MCF 10A (cell line): ENCODE results near the gene NKAIN1. TPM values are rescaled to one million over a fixed set of nuclear protein-coding genes. Genes with fewer than 3 reads are reported as not detected.
A peak's percentile ranks its signal among the peaks of the same experiment; 100 is the strongest.

Experiments
- BruUV-seq: library from RNA; stranded (reverse); fragments of 400-500 nt; replicated peaks from 2 replicates; lab custom pipeline; 2021; lab: Mats Ljungman, UMichigan
- CTCF ChIA-PET: fragments of 300-600 bp; sonication (Branson Sonifier 250); formaldehyde crosslinking; extraction: SDS; loops from one replicate; lab custom pipeline; 2021; ENCODE audit warnings: antibody characterized with exemption, inconsistent platforms; lab: Yijun Ruan, JAX
- POLR2A ChIA-PET: fragments of 300-600, 350-650 bp; sonication (Branson Sonifier 250); formaldehyde crosslinking; extraction: SDS; loops from one replicate; lab custom pipeline; 2020; ENCODE audit warnings: antibody characterized with exemption, inconsistent platforms; lab: Yijun Ruan, JAX
- DNase-seq: peaks from one replicate; pipeline ENCODE4 v3.0.0-alpha.2; 2018; ENCODE audit not compliant: unreplicated experiment
- H3K27ac Mint-ChIP-seq: one replicate; pipeline ENCODE4 v1.8.0; 2022; ENCODE audit warnings: mild to moderate bottlenecking, low read depth, mixed read lengths; ENCODE audit not compliant: unreplicated experiment
- H3K27me3 Mint-ChIP-seq: one replicate; pipeline ENCODE4 v1.8.0; 2022; ENCODE audit warnings: mixed read lengths; ENCODE audit not compliant: insufficient read depth, unreplicated experiment
- H3K36me3 Mint-ChIP-seq: one replicate; pipeline ENCODE4 v1.8.0; 2022; ENCODE audit warnings: mild to moderate bottlenecking, moderate library complexity, mixed read lengths; ENCODE audit not compliant: insufficient read depth, unreplicated experiment
- H3K4me1 Mint-ChIP-seq: one replicate; pipeline ENCODE4 v1.8.0; 2022; ENCODE audit warnings: mixed read lengths; ENCODE audit not compliant: insufficient read depth, unreplicated experiment
- H3K4me3 Mint-ChIP-seq: one replicate; pipeline ENCODE4 v1.8.0; 2022; ENCODE audit warnings: mild to moderate bottlenecking, moderate library complexity, mixed read lengths; ENCODE audit not compliant: unreplicated experiment
- H3K9me3 Mint-ChIP-seq: one replicate; pipeline ENCODE4 v1.8.0; 2022; ENCODE audit warnings: mixed read lengths; ENCODE audit not compliant: unreplicated experiment
- CTCF ChIP-seq: fragments of 200-600 bp; IDR thresholded peaks from one replicate; pipeline ENCODE4 v1.8.0; 2022; ENCODE audit warnings: antibody characterized with exemption, mild to moderate bottlenecking; ENCODE audit not compliant: unreplicated experiment
- intact Hi-C: fragments of 100-400 bp; cut with micrococcal nuclease; formaldehyde crosslinking; loops from 2 replicates; pipeline ENCODE4 v1.14.1; 2022
- total RNA-seq: library from RNA; stranded (reverse); gene quantifications from 2 replicates; pipeline ENCODE4 v1.2.3, GENCODE V29; 2022

The NKAIN1 gene
- total RNA-seq, 1 experiment from 2014 or later, result not detected

GRCh38 chr1:31183126-31183525 lies 56.6 kb downstream of the NKAIN1 start:
- H3K27me3 Mint-ChIP-seq, result peaks cover 38% of the 10 kb centered on the region
- CTCF ChIA-PET, result interaction anchor here (0.6 to 6.9 kb wide), 34 partner anchors 9 to 1018 kb away, joined by 3 to 78 read pairs (median 4); partner anchors contain the start of genes SNRNP40 and ZCCHC17
- no peaks in the 10 kb centered on the region for H3K36me3 Mint-ChIP-seq
- BruUV-seq, result no TSS peak
- no peak for TF ChIP-seq CTCF
- H3K9me3 Mint-ChIP-seq, result no peaks in the 10 kb centered on the region
- POLR2A ChIA-PET, result interaction anchor here (0.6 to 1.6 kb wide), 3 partner anchors 47 to 119 kb away, joined by 3 to 6 read pairs (median 3); partner anchors contain the start of genes SNRNP40 and ZCCHC17
- no peak for DNase-seq
- H3K27ac Mint-ChIP-seq, result no peak overlapping the region
- intact Hi-C loops, result loop anchor here (10.0 kb wide), 1 partner anchor 398 kb away; no protein-coding TSS in a partner anchor
- peaks cover 4% of the 10 kb centered on the region for H3K4me1 Mint-ChIP-seq
- H3K4me3 Mint-ChIP-seq, result no peak overlapping the region

- H3K36me3 Mint-ChIP-seq, result no peaks in the 10 kb centered on the region
- H3K9me3 Mint-ChIP-seq, result no peaks in the 10 kb centered on the region
- H3K4me1 Mint-ChIP-seq, result peaks cover 4% of the 10 kb centered on the region
- CTCF ChIA-PET, result interaction anchor here (0.9 to 6.9 kb wide), 14 partner anchors 12 to 240 kb away, joined by 3 to 78 read pairs (median 18); partner anchors contain the start of genes SNRNP40 and ZCCHC17
- TF ChIP-seq CTCF, result peak; percentile 44
- BruUV-seq, result no TSS peak
- H3K27me3 Mint-ChIP-seq, result peaks cover 35% of the 10 kb centered on the region
- no peak overlapping the region for H3K27ac Mint-ChIP-seq
- intact Hi-C loops, result loop anchor here (1.0 to 10.0 kb wide), 2 partner anchors 20 to 398 kb away; no protein-coding TSS in a partner anchor
- peak overlapping the region; percentile 40 for H3K4me3 Mint-ChIP-seq
- peak; percentile 96 for DNase-seq
- POLR2A ChIA-PET, result interaction anchor here (0.6 to 1.2 kb wide), 4 partner anchors 12 to 349 kb away, joined by 3 to 5 read pairs (median 4); partner anchors contain the start of genes SNRNP40 and ZCCHC17
These were observed 57.3 kb downstream of the NKAIN1 start for GRCh38 chr1:31182352-31182751.

GRCh38 chr1:31181515-31182343 lies 58.0 kb downstream of the NKAIN1 start:
- H3K4me3 Mint-ChIP-seq, result peak overlapping the region; percentile 40

More at GRCh38 chr1:31181515-31182343, 58.0 kb downstream of the NKAIN1 start:
- DNase-seq, result no peak
- Mint-ChIP-seq H3K27ac (no peak overlapping the region), H3K4me1 (peaks cover 4% of the 10 kb centered on the region), H3K27me3 (peaks cover 29% of the 10 kb centered on the region), H3K9me3 (no peaks in the 10 kb centered on the region), H3K36me3 (no peaks in the 10 kb centered on the region)
- no TSS peak for BruUV-seq
- intact Hi-C loops, result loop anchor here (1.0 to 10.0 kb wide), 2 partner anchors 19 to 397 kb away; no protein-coding TSS in a partner anchor
- CTCF ChIA-PET, result interaction anchor here (0.5 to 6.9 kb wide), 13 partner anchors 12 to 159 kb away, joined by 3 to 78 read pairs (median 5); no protein-coding TSS in a partner anchor
- peak; percentile 53 for TF ChIP-seq CTCF
- POLR2A ChIA-PET, result interaction anchor here (0.6 to 1.0 kb wide), 4 partner anchors 11 to 758 kb away, joined by 3 to 5 read pairs (median 4); partner anchors contain the start of genes SNRNP40 and ZCCHC17
